GM12878 (cell line): ENCODE data around the gene IFT122. TPM values are rescaled to one million over a fixed set of nuclear protein-coding genes. Genes with fewer than 3 reads are reported as not detected.

Experiments
- ATAC-seq: fragments of 200-7000 bp; cut with Tn5 transposase; 3 replicates; pipeline ENCODE4 v1.9.1; 2020; ENCODE audit warnings: mild to moderate bottlenecking, moderate library complexity
- BruUV-seq: library from RNA; stranded (reverse); fragments of 400-500 nt; replicated peaks from 2 replicates; lab custom pipeline; 2021; lab: Mats Ljungman, UMichigan
- CTCF ChIA-PET: fragments of 300-600 bp; sonication (Branson Sonifier 250); formaldehyde crosslinking; extraction: SDS; loops from one replicate; lab custom pipeline; 2021; ENCODE audit warnings: inconsistent platforms; lab: Yijun Ruan, JAX
- POLR2A ChIA-PET: fragments of 350-600 bp; formaldehyde crosslinking; extraction: SDS; loops from one replicate; lab custom pipeline; 2021; ENCODE audit warnings: inconsistent platforms; lab: Charles Lee
- RAD21 ChIA-PET: fragments of 300-600 bp; sonication (Branson Sonifier 250); formaldehyde crosslinking; loops from one replicate; lab custom pipeline; 2023; ENCODE audit warnings: antibody characterized with exemption; ENCODE audit not compliant: unreplicated experiment; lab: Charles Lee
- SMC1A ChIA-PET: fragments of 300-600 bp; sonication (Branson Sonifier 250); formaldehyde crosslinking; loops from one replicate; lab custom pipeline; 2023; ENCODE audit not compliant: unreplicated experiment, uncharacterized antibody; lab: Charles Lee
- DNase-seq: peaks from one replicate; pipeline ENCODE4 v3.0.0-alpha.2; 2011; ENCODE audit warnings: low read depth, low spot score
- FAIRE-seq: peaks from 3 replicates; lab custom pipeline; 2011; peaks lifted over from hg19 to GRCh38; lab: Jason Lieb, UNC
- H2AFZ ChIP-seq: 2 replicates; pipeline ENCODE4 v1.6.0; 2011; ENCODE audit warnings: low read depth, low read length, control low read depth; ENCODE audit not compliant: control insufficient read depth
- H3K27ac ChIP-seq: 2 replicates; pipeline ENCODE4 v1.5.1; 2011; ENCODE audit warnings: control low read depth; ENCODE audit not compliant: control insufficient read depth, insufficient read depth
- H3K27me3 ChIP-seq, 2 experiments: replicated peaks in 1 of 2; 2 replicates each; pipeline versions ENCODE4 v1.6.0 to v1.6.1; 2011; ENCODE audit warnings: low read length in 1 of 2; ENCODE audit not compliant: control insufficient read depth in 2 of 2, insufficient read depth in 2 of 2
- H3K36me3 ChIP-seq, 2 experiments: 2 replicates each; pipeline ENCODE4 v1.5.1; 2011; ENCODE audit warnings: low read length in 1 of 2; ENCODE audit not compliant: control insufficient read depth in 2 of 2, insufficient read depth in 2 of 2
- H3K4me1 ChIP-seq: 2 replicates; pipeline ENCODE4 v1.6.1; 2011; ENCODE audit warnings: mild to moderate bottlenecking, low read length, moderate library complexity, mixed read lengths; ENCODE audit not compliant: control insufficient read depth, insufficient read depth
- H3K4me2 ChIP-seq: 2 replicates; pipeline ENCODE4 v1.6.0; 2011; ENCODE audit warnings: control low read depth; ENCODE audit not compliant: control insufficient read depth, insufficient read depth
- H3K4me3 ChIP-seq: fragments of 200-600 bp; sonication (generic); 2 replicates; pipeline ENCODE4 v1.5.1; 2016
- H3K79me2 ChIP-seq: 2 replicates; pipeline ENCODE4 v1.6.0; 2011; ENCODE audit warnings: low read length; ENCODE audit not compliant: control insufficient read depth, insufficient read depth
- H3K9ac ChIP-seq: 2 replicates; pipeline ENCODE4 v1.8.0; 2011; ENCODE audit warnings: low read length, control low read depth, mixed read lengths; ENCODE audit not compliant: control insufficient read depth, insufficient read depth
- H3K9me3 ChIP-seq: replicated peaks from 3 replicates; pipeline ENCODE4 v1.5.1; 2011; ENCODE audit warnings: mild to moderate bottlenecking, low read length; ENCODE audit not compliant: control insufficient read depth, insufficient read depth
- H4K20me1 ChIP-seq: 2 replicates; pipeline ENCODE4 v1.6.0; 2011; ENCODE audit not compliant: control insufficient read depth, insufficient read depth
- ASH2L ChIP-seq: fragments of 300-600, 200-600 bp; sonication (generic); IDR thresholded peaks from 2 replicates; pipeline ENCODE4 v1.6.1; 2017; ENCODE audit warnings: low read depth, mild to moderate bottlenecking, borderline replicate concordance
- BHLHE40 ChIP-seq, 2 experiments: fragments of 450-650 bp in 1 of 2; IDR thresholded peaks; 2 replicates each; pipeline ENCODE4 v1.6.1; 2011 to 2017; ENCODE audit warnings: low read depth in 2 of 2, borderline replicate concordance in 1 of 2, improper control_type of control experiment in 1 of 2, low read length in 1 of 2, mild to moderate bottlenecking in 1 of 2
- CEBPB ChIP-seq, 2 experiments: fragments of 150-350 bp in 1 of 2; IDR thresholded peaks; 2 replicates each; pipeline ENCODE4 v1.6.1; 2012 to 2014; ENCODE audit warnings: low read depth in 2 of 2, low read length in 2 of 2, borderline replicate concordance in 1 of 2, inconsistent platforms in 1 of 2
- CHD1 ChIP-seq: IDR thresholded peaks from 2 replicates; pipeline ENCODE4 v1.6.1; 2012; ENCODE audit warnings: low read depth, low read length, improper control_type of control experiment
- CHD2 ChIP-seq: IDR thresholded peaks from 2 replicates; pipeline ENCODE4 v1.6.1; 2011; ENCODE audit warnings: low read depth, low read length, improper control_type of control experiment, borderline replicate concordance
- CREB1 ChIP-seq: IDR thresholded peaks from 2 replicates; pipeline ENCODE4 v1.6.1; 2012; ENCODE audit warnings: low read depth, mild to moderate bottlenecking, inconsistent platforms
- ELK1 ChIP-seq: IDR thresholded peaks from 2 replicates; pipeline ENCODE4 v1.6.1; 2012; ENCODE audit warnings: low read depth, low read length, improper control_type of control experiment
- ESRRA ChIP-seq: IDR thresholded peaks from 2 replicates; pipeline ENCODE4 v1.6.1; 2012; ENCODE audit warnings: mild to moderate bottlenecking, low read length, improper control_type of control experiment
- FOXK2 ChIP-seq: fragments of 450-650 bp; IDR thresholded peaks from 2 replicates; pipeline ENCODE4 v1.6.1; 2017; ENCODE audit warnings: mild to moderate bottlenecking, moderate library complexity
- HDAC6 ChIP-seq: fragments of 200-600 bp; sonication (generic); IDR thresholded peaks from one replicate; pipeline ENCODE4 v1.8.0; 2017; ENCODE audit warnings: antibody characterized with exemption; ENCODE audit not compliant: unreplicated experiment
- POLR2A ChIP-seq: IDR thresholded peaks from 2 replicates; pipeline ENCODE4 v1.6.1; 2011; ENCODE audit warnings: low read depth, mild to moderate bottlenecking, low read length
- POLR2AphosphoS5 ChIP-seq: IDR thresholded peaks from 2 replicates; pipeline ENCODE4 v1.6.1; 2011; ENCODE audit warnings: mild to moderate bottlenecking, low read length, inconsistent platforms
- SIN3A ChIP-seq: IDR thresholded peaks from 2 replicates; pipeline ENCODE4 v1.6.1; 2012; ENCODE audit warnings: low read depth, low read length, improper control_type of control experiment
- SREBF2 ChIP-seq: IDR thresholded peaks from 2 replicates; pipeline ENCODE4 v1.6.1; 2012; ENCODE audit warnings: mild to moderate bottlenecking, low read length
- USF2 ChIP-seq: IDR thresholded peaks from 2 replicates; pipeline ENCODE4 v1.6.1; 2011; ENCODE audit warnings: low read depth, low read length, improper control_type of control experiment, borderline replicate concordance
- ZNF274 ChIP-seq: IDR thresholded peaks from one replicate; pipeline ENCODE4 v1.8.0; 2011; ENCODE audit not compliant: insufficient read length, insufficient read depth
- WGBS: methylation state at CpG from one replicate; pipeline ENCODE4 v1.1.6; 2016; ENCODE audit warnings: low lambda C conversion rate; ENCODE audit not compliant: insufficient replicate concordance, insufficient coverage; ENCODE audit errors: missing lambda C conversion rate; 5-methylcytosine and 5-hydroxymethylcytosine counted together
- in situ Hi-C: fragments of 300-500 bp; cut with MboI; formaldehyde crosslinking; loops from 9 replicates; pipeline ENCODE4 v1.14.3; 2018; ENCODE audit warnings: mixed read lengths
- intact Hi-C: fragments of 100-400 bp; cut with micrococcal nuclease; formaldehyde crosslinking; loops from one replicate; pipeline ENCODE4 v1.14.2; 2022; ENCODE audit not compliant: unreplicated experiment
- polyA plus RNA-seq, 11 experiments: library from polyadenylated mRNA; depleted of rRNA in 4 of 11; unstranded in 6 of 11; stranded (reverse) in 5 of 11; fragments of >200 nt; fragmentation: Nextera tagmentation in 4 of 11; fragmentation: Illumina TruSeq in 1 of 11; extraction: Ambion mirVana in 4 of 11; extraction: Trizol in 1 of 11; gene quantifications; 1 replicate in 1 of 11; 2 replicates in 10 of 11; pipeline versions ENCODE4 v1.2.1 to v1.2.3, GENCODE V29; 2011 to 2016; ENCODE audit warnings: inconsistent platforms in 2 of 11, missing spikeins in 2 of 11, low read depth in 1 of 11
- total RNA-seq, 4 experiments: library from RNA; depleted of rRNA in 3 of 4; stranded (reverse); fragments of >200 nt in 3 of 4; fragmentation: Illumina TruSeq in 1 of 4; extraction: Trizol in 1 of 4; gene quantifications; 2 replicates each; pipeline versions ENCODE4 v1.2.1 to v1.2.3, GENCODE V29; 2013 to 2021
- TF ChIP-seq, protein P1 (sequence below): fragments of 150-350 bp; IDR thresholded peaks from 2 replicates; pipeline ENCODE4 v1.6.1; 2014; ENCODE audit warnings: mild to moderate bottlenecking, low read depth, low read length

IFT122 gene
- total and polyA plus RNA-seq, 10 of the 15 experiments (the other 5 are each of a cell fraction or from before 2014, with no cell fraction given), result 1.8 to 19.2 (median 8.4) TPM

DNA sequence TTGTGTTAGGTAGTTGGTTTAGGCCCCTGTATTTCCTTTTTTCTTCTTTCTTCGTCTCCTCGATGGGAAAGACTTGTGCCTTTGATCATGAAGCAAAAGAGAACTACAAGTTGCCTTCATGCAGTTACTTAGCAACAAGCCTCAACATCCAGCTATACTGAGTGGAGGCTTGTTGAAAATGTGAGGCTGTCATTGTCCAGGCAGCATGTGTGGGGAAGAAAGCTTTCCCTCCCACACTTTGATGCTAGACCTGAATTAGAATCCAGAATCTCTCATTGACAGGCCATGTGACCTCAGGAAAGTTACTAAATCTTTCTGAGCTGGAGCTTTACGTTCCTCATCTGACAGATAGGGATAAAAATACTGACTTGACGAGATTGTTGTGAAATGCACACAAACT is 23.7 kb downstream of the IFT122 start:
- Histone ChIP-seq H4K20me1 (no peaks in the 10 kb centered on the region), H3K9ac (no peak overlapping the region), H3K27me3 (no peaks in the 10 kb centered on the region), H3K36me3 (no peaks in the 10 kb centered on the region; a peak in 1 of 4 replicates), H2AFZ (no peak overlapping the region), H3K27ac (no peak overlapping the region), H3K9me3 (no peaks in the 10 kb centered on the region), H3K4me1 (peaks cover 12% of the 10 kb centered on the region), H3K4me2 (no peak overlapping the region), H3K4me3 (no peak overlapping the region), H3K79me2 (no peaks in the 10 kb centered on the region)
- BruUV-seq, result no TSS peak
- in situ Hi-C loops, result no loop called here
- no peak for FAIRE-seq
- ChIA-PET POLR2A (no interaction called here), SMC1A (interaction anchor here (1.0 to 1.5 kb wide), 3 partner anchors 9 to 17 kb away, joined by 4 to 5 read pairs (median 4); no protein-coding TSS in a partner anchor), CTCF (interaction anchor here (0.7 kb wide), 1 partner anchor 87 kb away, joined by 5 read pairs; no protein-coding TSS in a partner anchor), RAD21 (no interaction called here)
- TF ChIP-seq POLR2A (no peak), USF2 (no peak), BHLHE40 (IDR thresholded peaks at IDR 0.05; ENCODE audit: borderline replicate concordance in 1 of 2, low read depth in 2 of 2, low read length in 1 of 2) (no peak)
- DNase-seq, result no peak
- ATAC-seq, result no peak
- intact Hi-C loops, result no loop called here
- WGBS, result 79% methylated on average over 4 of the region's 4 CpGs

- POLR2A ChIA-PET, result no interaction called here
- no peak for FAIRE-seq
- TF ChIP-seq SREBF2 (no peak), CREB1 (no peak), ZNF274 (no peak), CEBPB (IDR thresholded peaks at IDR 0.05; ENCODE audit: borderline replicate concordance in 1 of 2, low read depth in 2 of 2, low read length in 2 of 2) (no peak), HDAC6 (no peak), POLR2AphosphoS5 (no peak), CHD2 (no peak), ELK1 (no peak), SIN3A (no peak), CHD1 (no peak), ASH2L (no peak), FOXK2 (no peak), ESRRA (no peak)
- TF ChIP-seq, protein P1, sequence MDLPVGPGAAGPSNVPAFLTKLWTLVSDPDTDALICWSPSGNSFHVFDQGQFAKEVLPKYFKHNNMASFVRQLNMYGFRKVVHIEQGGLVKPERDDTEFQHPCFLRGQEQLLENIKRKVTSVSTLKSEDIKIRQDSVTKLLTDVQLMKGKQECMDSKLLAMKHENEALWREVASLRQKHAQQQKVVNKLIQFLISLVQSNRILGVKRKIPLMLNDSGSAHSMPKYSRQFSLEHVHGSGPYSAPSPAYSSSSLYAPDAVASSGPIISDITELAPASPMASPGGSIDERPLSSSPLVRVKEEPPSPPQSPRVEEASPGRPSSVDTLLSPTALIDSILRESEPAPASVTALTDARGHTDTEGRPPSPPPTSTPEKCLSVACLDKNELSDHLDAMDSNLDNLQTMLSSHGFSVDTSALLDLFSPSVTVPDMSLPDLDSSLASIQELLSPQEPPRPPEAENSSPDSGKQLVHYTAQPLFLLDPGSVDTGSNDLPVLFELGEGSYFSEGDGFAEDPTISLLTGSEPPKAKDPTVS, result no peak
Measured at GRCh38 chr3:129467932-129468331, 27.9 kb downstream of the IFT122 start.

More at GRCh38 chr3:129467932-129468331, 27.9 kb downstream of the IFT122 start:
- ATAC-seq (no peak), DNase-seq (no peak)
- no peaks in the 10 kb centered on the region for H3K9me3 ChIP-seq
- H3K4me1 ChIP-seq, result no peaks in the 10 kb centered on the region
- no TSS peak for BruUV-seq
- no peaks in the 10 kb centered on the region for H3K79me2 ChIP-seq
- no peak overlapping the region for H3K27ac ChIP-seq
- 93% methylated on average over 1 of the region's 1 CpG for WGBS
- no peak overlapping the region for H3K9ac ChIP-seq
- no peak overlapping the region for H3K4me3 ChIP-seq
- H3K36me3 ChIP-seq, result no peaks in the 10 kb centered on the region; a peak in 1 of 4 replicates
- no peaks in the 10 kb centered on the region for H4K20me1 ChIP-seq
- intact Hi-C loops (no loop called here), in situ Hi-C loops (no loop called here)
- CTCF ChIA-PET, result no interaction called here
- H3K4me2 ChIP-seq, result no peak overlapping the region
- SMC1A ChIA-PET, result no interaction called here
- no peaks in the 10 kb centered on the region for H3K27me3 ChIP-seq
- RAD21 ChIA-PET, result no interaction called here
- no peak overlapping the region for H2AFZ ChIP-seq
